Measurements from ENCODE around the gene ETV3. TPM values are rescaled to one million over a fixed set of nuclear protein-coding genes. Genes with fewer than 3 reads are reported as not detected.
A peak's percentile ranks its signal among the peaks of the same experiment; 100 is the strongest.

Gene ETV3
- total and polyA plus RNA-seq, 2 of the 13 experiments (the other 11 are each of a cell fraction or from before 2014, with no cell fraction given): 4.2 to 5.8 TPM

GRCh38 chr1:157138220-157139051 is at the start of gene ETV3 (continued):
- TF ChIP-seq ATM (IDR thresholded peaks at IDR 0.05; ENCODE audit: borderline replicate concordance) (no peak), STAT5B (CRISPR knock-in tag; IDR thresholded peaks at IDR 0.05) (no peak), GATA4 (IDR thresholded peaks at IDR 0.05; ENCODE audit: borderline replicate concordance, low read depth) (0 out of 2 replicates have a peak, but pooled peaks have one; percentile 11), ELK4 (CRISPR knock-in tag; IDR thresholded peaks at IDR 0.05; ENCODE audit: borderline replicate concordance) (no peak), SMARCE1 (IDR thresholded peaks at IDR 0.05; ENCODE audit: borderline replicate concordance) (no peak), FOXO4 (CRISPR knock-in tag; conservative IDR thresholded peaks at IDR 0.05) (0 out of 2 replicates have a peak, but pooled peaks have one; percentile 85), ZNF883 (CRISPR knock-in tag; IDR thresholded peaks at IDR 0.05; ENCODE audit: not compliant biosample characterization) (peak; percentile 25), MAF1 (CRISPR knock-in tag; IDR thresholded peaks at IDR 0.05; ENCODE audit: borderline replicate concordance) (no peak), JUN (CRISPR knock-in tag; IDR thresholded peaks at IDR 0.05) (no peak; the same call in 1 of the 2 replicates), PHF21A (CRISPR knock-in tag; IDR thresholded peaks at IDR 0.05) (peak; percentile 78), TMF1 (CRISPR knock-in tag; IDR thresholded peaks at IDR 0.05; ENCODE audit: low read depth) (peak; percentile 89), MEIS2 (CRISPR knock-in tag; IDR thresholded peaks at IDR 0.05) (peak; percentile 54; the same call in 1 of the 2 replicates), ZNF441 (CRISPR knock-in tag; IDR thresholded peaks at IDR 0.05; ENCODE audit: borderline replicate concordance) (0 out of 2 replicates have a peak, but pooled peaks have one; percentile 68), ZNF350 (CRISPR knock-in tag; IDR thresholded peaks at IDR 0.05; ENCODE audit: borderline replicate concordance, low read depth) (peak; percentile 38; the same call in 1 of the 2 replicates), TFDP2 (CRISPR knock-in tag; IDR thresholded peaks at IDR 0.05) (peak; percentile 68), ERF (CRISPR knock-in tag; IDR thresholded peaks at IDR 0.05) (no peak; the same call in 1 of the 2 replicates), KMT2B (CRISPR knock-in tag; IDR thresholded peaks at IDR 0.05) (peak; percentile 81), ZFP1 (CRISPR knock-in tag; IDR thresholded peaks at IDR 0.05) (no peak), ELF3 (CRISPR knock-in tag; IDR thresholded peaks at IDR 0.05) (peak; percentile 62; the same call in 1 of the 2 replicates), PITX1 (CRISPR knock-in tag; IDR thresholded peaks at IDR 0.05) (no peak), MAZ (IDR thresholded peaks at IDR 0.05; ENCODE audit: borderline replicate concordance, low read depth, low read length) (0 out of 2 replicates have a peak, but pooled peaks have one; percentile 75), MAZ (CRISPR knock-in tag; IDR thresholded peaks at IDR 0.05; ENCODE audit: low read depth) (peak; percentile 94), EP300 (IDR thresholded peaks at IDR 0.05; ENCODE audit: low read depth in 2 of 2, low read length in 2 of 2) (0 out of 4 replicates have a peak, but pooled peaks of 1 of the 2 experiments have one; percentile 19), EP300 (CRISPR knock-in tag; IDR thresholded peaks at IDR 0.05; ENCODE audit: borderline replicate concordance) (no peak; the same call in 1 of the 2 replicates), ZNF660 (CRISPR knock-in tag; IDR thresholded peaks at IDR 0.05; ENCODE audit: borderline replicate concordance, low read depth) (0 out of 2 replicates have a peak, but pooled peaks have one; percentile 49), DMAP1 (CRISPR knock-in tag; IDR thresholded peaks at IDR 0.05) (peak; percentile 35; the same call in 1 of the 2 replicates)
